ENCODE measurements around the gene ACOT8.

The ACOT8 gene

GRCh38 chr20:45850238-45850637 lies 7.0 kb downstream of the ACOT8 start:
- TF ChIP-seq CTCF (conservative IDR thresholded peaks at IDR 0.05; ENCODE audit: low read depth): no peak
- DNase-seq (ENCODE audit: low spot score): no peak
- ChIA-PET CTCF (interaction anchor here (0.7 kb wide), 1 partner anchor 858 kb away, joined by 5 read pairs; no protein-coding TSS in a partner anchor), POLR2A (ENCODE audit: low non-redundant PET) (no interaction called here)
- H3K27ac ChIP-seq: no peak overlapping the region

DNA sequence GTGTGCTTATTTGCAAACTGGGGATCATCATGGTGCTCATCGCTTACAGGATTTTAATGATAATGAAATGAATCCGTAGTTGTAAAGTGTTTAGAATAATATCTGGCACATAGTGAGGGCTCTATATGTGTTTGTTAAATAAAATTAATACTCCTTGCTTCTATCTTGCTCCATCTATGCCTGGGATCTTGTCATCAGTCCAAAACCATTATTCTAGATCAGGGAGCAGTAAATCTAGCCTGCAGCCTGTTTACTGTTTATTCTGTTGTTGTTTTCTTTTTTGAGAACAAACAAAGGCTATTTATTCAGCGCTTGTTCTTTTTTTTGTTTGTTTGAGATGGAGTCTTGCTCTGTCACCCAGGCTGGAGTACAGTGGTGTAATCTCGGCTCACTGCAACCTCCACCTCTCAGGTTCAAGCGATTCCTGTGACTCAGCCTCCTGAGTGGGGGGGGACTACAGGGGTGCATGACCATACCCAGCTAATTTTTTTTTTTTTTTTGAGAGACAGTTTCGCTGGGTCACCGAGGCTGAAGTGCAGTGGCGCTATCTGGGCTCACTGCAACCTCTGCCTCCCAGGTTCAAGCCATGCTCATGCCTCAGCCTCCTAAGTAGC lies 8.1 kb downstream of the ACOT8 start:
- CTCF ChIA-PET: no interaction called here
- POLR2A ChIA-PET (ENCODE audit: low non-redundant PET): interaction anchor here (0.6 kb wide), 1 partner anchor 13 kb away, joined by 3 read pairs; no protein-coding TSS in a partner anchor
- H3K27ac ChIP-seq: no peak overlapping the region
- no peak for DNase-seq (ENCODE audit: low spot score)
- no peak for TF ChIP-seq CTCF (conservative IDR thresholded peaks at IDR 0.05; ENCODE audit: low read depth)

GRCh38 chr20:45848421-45848820 lies 8.8 kb downstream of the ACOT8 start:
- no peak for TF ChIP-seq CTCF (conservative IDR thresholded peaks at IDR 0.05; ENCODE audit: low read depth)
- H3K27ac ChIP-seq: 0 out of 2 replicates have a peak overlapping the region, but pooled peaks have one; percentile 0
- ChIA-PET CTCF (no interaction called here), POLR2A (ENCODE audit: low non-redundant PET) (no interaction called here)
- no peak for DNase-seq (ENCODE audit: low spot score)

GRCh38 chr20:45845452-45845851 lies 11.7 kb downstream of the ACOT8 start:
- no peak for DNase-seq (ENCODE audit: low spot score)
- TF ChIP-seq CTCF (conservative IDR thresholded peaks at IDR 0.05; ENCODE audit: low read depth): no peak
- POLR2A ChIA-PET (ENCODE audit: low non-redundant PET): no interaction called here
- CTCF ChIA-PET: no interaction called here
- H3K27ac ChIP-seq: no peak overlapping the region

DNA sequence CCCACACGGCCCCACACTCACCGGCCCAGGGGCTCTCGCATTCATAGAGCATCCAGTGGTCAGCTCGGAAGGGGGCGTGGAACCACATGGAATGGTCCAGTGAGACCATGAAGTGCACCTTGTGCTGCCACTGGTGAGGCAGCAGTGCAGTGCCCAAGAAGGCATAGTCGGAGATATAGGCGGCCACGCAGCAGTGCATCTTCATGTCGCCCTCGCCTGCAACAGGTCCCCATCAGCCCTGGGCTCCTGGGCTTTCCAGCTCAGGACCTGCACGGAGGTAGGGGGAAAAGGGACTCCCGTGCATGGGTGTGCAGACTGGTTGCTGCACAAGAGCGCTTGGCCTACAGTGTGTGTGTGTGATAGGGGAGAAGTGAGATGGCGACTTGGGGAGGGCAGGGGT lies 13.7 kb downstream of the ACOT8 start:
- DNase-seq (ENCODE audit: low spot score): no peak
- ChIA-PET CTCF (no interaction called here), POLR2A (ENCODE audit: low non-redundant PET) (no interaction called here)
- no peak for TF ChIP-seq CTCF (conservative IDR thresholded peaks at IDR 0.05; ENCODE audit: low read depth)
- H3K27ac ChIP-seq: peak overlapping the region; percentile 5

DNA sequence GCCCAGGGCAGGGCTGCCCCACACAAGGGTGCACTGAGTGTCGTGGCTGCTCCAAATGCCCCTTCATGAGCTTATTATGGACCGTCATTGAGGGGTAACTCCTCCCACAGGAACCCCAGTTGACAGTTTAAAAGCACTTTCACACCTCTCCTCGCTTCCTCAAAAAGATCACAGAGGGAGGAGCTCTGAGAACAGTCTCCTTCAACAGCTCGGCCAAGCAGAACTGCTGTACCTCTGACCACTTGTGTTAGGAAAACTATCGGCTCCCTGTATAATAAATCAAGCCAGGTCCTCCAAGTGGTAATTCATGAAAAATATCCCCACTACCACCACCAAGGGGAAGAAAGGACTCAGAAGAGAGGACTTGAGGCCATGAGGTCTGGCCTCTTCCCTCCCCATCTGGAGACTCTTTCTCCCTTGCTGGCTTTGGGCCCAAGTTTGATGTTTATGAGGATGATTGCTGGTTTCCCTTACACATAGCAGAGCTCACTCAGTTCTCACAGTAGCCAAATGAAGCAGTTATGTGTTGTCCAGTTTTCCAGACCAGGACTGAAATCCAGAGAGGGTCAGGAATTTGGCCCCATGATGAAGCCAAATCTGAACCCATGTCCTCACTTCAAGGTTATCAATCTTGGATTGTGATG lies 14.9 kb downstream of the ACOT8 start:
- POLR2A ChIA-PET (ENCODE audit: low non-redundant PET): interaction anchor here (0.6 kb wide), 1 partner anchor 248 kb away, joined by 3 read pairs; no protein-coding TSS in a partner anchor
- no peak for DNase-seq (ENCODE audit: low spot score)
- CTCF ChIA-PET: interaction anchor here (0.6 to 1.1 kb wide), 3 partner anchors 9 to 104 kb away, joined by 3 to 4 read pairs (median 3); no protein-coding TSS in a partner anchor
- no peak for TF ChIP-seq CTCF (conservative IDR thresholded peaks at IDR 0.05; ENCODE audit: low read depth)
- H3K27ac ChIP-seq: peak overlapping the region; percentile 55
